Breast epithelium (tissue), 4 donors: Measurements from ENCODE around the gene YPEL1. TPM values are rescaled to one million over a fixed set of nuclear protein-coding genes. Genes with fewer than 3 reads are reported as not detected.
"Not testable (repeated sequence)": the region's sequence is repeated elsewhere in the genome, so short reads cannot be mapped to it uniquely, and the experiment has no call there.

Experiments
- DNase-seq, 2 donors: peaks; one replicate each; pipeline ENCODE4 v3.0.0-alpha.2; 2019; ENCODE audit warnings: low spot score in 2 of 2
- H3K27ac ChIP-seq, 2 donors: fragments of 200-600 bp; sonication (generic) in 1 of 2; one replicate each; pipeline ENCODE4 v1.5.1; 2016 to 2019; ENCODE audit warnings: mild to moderate bottlenecking in 1 of 2
- H3K27me3 ChIP-seq, 2 donors: fragments of 200-600 bp; sonication (generic) in 1 of 2; one replicate each; pipeline versions ENCODE4 v1.5.1 to v1.6.0; 2017 to 2019; ENCODE audit warnings: control low read depth in 1 of 2, mild to moderate bottlenecking in 1 of 2
- H3K36me3 ChIP-seq: fragments of 200-600 bp; one replicate; pipeline ENCODE4 v1.5.1; 2019
- H3K4me1 ChIP-seq, 2 donors: fragments of 200-600 bp; sonication (generic); one replicate each; pipeline ENCODE4 v1.5.1; 2016 to 2019; ENCODE audit warnings: control low read depth in 1 of 2
- H3K4me3 ChIP-seq, 3 donors: fragments of 200-600 bp; sonication (generic); 1 replicate in 2 of 3; 2 replicates in 1 of 3; pipeline ENCODE4 v1.5.1; 2016 to 2019; ENCODE audit warnings: mild to moderate bottlenecking in 3 of 3, moderate library complexity in 2 of 3
- H3K9me3 ChIP-seq, 2 donors: fragments of 200-600 bp; sonication (generic) in 1 of 2; one replicate each; pipeline ENCODE4 v1.5.1; 2016 to 2019; ENCODE audit warnings: control low read depth in 1 of 2
- POLR2A ChIP-seq: fragments of 450-650 bp; IDR thresholded peaks from one replicate; pipeline ENCODE4 v1.6.1; 2016; ENCODE audit warnings: antibody characterized with exemption, mild to moderate bottlenecking, moderate library complexity
- POLR2AphosphoS5 ChIP-seq, 3 donors: sonication (generic); formaldehyde crosslinking; IDR thresholded peaks; one replicate each; pipeline ENCODE4 v1.6.1; 2017; ENCODE audit warnings: antibody characterized with exemption in 3 of 3
- intact Hi-C: fragments of 100-400 bp; cut with DNase I; formaldehyde crosslinking; loops from one replicate; pipeline ENCODE4 v1.15.1; 2023; ENCODE audit warnings: low total_unique reads
- total RNA-seq, 3 donors: library from RNA; depleted of rRNA; stranded (reverse); fragments of >200 nt; gene quantifications; one replicate each; pipeline ENCODE4 v1.1.0, GENCODE V29; 2016
- TF ChIP-seq, protein P1 (sequence below), 3 donors: fragments of 450-650 bp; IDR thresholded peaks; one replicate each; pipeline ENCODE4 v1.5.1; 2016 to 2017; ENCODE audit warnings: antibody characterized with exemption in 3 of 3, mild to moderate bottlenecking in 3 of 3, moderate library complexity in 3 of 3

Gene YPEL1
- total RNA-seq, 3 donors from 2014 or later = 7.8 to 8.5 (median 7.9) TPM

DNA sequence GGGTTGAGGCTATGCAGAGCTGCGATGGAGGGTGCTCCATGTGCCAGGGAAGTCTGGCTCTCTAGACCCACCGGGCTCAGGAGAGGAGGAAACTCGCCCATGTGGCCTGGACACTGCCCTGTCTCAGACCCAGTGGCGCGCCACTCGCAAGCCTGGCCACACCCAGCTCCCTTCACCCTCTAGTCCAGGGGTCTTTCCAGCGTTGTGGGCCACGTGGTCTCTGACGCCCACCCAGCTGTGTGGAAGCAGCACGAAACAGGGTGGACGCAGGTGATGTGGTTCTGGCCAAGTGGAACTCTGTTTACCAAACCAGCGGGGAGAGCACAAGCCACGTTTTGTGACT, 41.6 kb downstream of the YPEL1 start:
- H3K27ac ChIP-seq = no peak overlapping the region
- H3K9me3 ChIP-seq = no peaks in the 10 kb centered on the region
- no peaks in the 10 kb centered on the region for H3K36me3 ChIP-seq
- no peak overlapping the region for H3K4me3 ChIP-seq
- no peaks in the 10 kb centered on the region for H3K27me3 ChIP-seq
- TF ChIP-seq, protein P1, sequence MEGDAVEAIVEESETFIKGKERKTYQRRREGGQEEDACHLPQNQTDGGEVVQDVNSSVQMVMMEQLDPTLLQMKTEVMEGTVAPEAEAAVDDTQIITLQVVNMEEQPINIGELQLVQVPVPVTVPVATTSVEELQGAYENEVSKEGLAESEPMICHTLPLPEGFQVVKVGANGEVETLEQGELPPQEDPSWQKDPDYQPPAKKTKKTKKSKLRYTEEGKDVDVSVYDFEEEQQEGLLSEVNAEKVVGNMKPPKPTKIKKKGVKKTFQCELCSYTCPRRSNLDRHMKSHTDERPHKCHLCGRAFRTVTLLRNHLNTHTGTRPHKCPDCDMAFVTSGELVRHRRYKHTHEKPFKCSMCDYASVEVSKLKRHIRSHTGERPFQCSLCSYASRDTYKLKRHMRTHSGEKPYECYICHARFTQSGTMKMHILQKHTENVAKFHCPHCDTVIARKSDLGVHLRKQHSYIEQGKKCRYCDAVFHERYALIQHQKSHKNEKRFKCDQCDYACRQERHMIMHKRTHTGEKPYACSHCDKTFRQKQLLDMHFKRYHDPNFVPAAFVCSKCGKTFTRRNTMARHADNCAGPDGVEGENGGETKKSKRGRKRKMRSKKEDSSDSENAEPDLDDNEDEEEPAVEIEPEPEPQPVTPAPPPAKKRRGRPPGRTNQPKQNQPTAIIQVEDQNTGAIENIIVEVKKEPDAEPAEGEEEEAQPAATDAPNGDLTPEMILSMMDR (IDR thresholded peaks at IDR 0.05) = no peak
- TF ChIP-seq POLR2AphosphoS5 (IDR thresholded peaks at IDR 0.05) (no peak), POLR2A (no peak)
- DNase-seq = no peak
- H3K4me1 ChIP-seq = no peaks in the 10 kb centered on the region
- intact Hi-C loops = no loop called here

GRCh38 chr22:21693333-21693998, 42.1 kb downstream of the YPEL1 start:
- H3K4me1 ChIP-seq = no peaks in the 10 kb centered on the region
- no peaks in the 10 kb centered on the region for H3K27me3 ChIP-seq
- H3K27ac ChIP-seq = no peak overlapping the region
- intact Hi-C loops = no loop called here
- TF ChIP-seq POLR2AphosphoS5 (IDR thresholded peaks at IDR 0.05) = no peak
- TF ChIP-seq, protein P1 (IDR thresholded peaks at IDR 0.05) = no peak
- H3K9me3 ChIP-seq = no peaks in the 10 kb centered on the region
- DNase-seq = no peak
- H3K4me3 ChIP-seq = no peak overlapping the region
- no peaks in the 10 kb centered on the region for H3K36me3 ChIP-seq

DNA sequence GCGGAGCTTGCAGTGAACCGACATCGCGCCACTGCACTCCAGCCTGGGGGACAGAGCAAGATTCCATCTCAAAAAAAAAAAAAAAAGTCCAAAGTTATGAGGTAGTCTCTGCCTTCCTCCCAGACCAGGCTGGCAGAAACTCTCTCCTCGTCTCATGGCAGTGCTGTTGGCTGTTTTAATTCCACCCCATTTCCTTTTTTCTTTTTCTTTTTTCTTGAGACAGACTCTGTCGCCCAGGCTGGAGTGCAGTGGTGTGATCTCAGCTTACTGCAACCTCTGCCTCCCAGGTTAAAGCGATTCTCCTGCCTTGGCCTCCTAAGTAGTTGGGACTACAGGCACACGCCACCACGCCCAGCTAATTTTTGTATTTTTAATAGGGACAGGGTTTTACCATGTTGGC, 42.7 kb downstream of the YPEL1 start:
- intact Hi-C loops, H3K36me3 ChIP-seq: not testable (repeated sequence)

DNA sequence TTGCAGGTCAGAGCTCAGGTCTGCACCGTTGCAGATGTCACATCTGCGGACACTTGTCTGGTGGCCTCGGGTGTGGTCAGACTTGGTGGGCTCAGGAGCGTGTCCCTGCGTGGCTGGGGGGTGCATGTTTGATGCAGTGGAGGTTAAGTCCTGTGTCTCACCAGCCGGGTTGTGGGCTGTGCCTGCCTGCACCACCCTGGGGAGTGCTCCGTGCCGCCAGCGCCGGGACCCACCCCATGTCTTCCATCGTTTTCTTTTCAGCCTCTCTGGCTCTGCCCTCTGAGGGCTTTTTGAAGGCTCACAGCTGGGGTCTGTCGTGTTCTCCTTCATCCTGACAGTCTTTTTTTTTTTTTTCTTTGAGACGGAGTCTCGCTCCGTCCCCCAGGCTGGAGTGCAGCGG, 43.8 kb downstream of the YPEL1 start:
- H3K27me3 ChIP-seq = no peaks in the 10 kb centered on the region
- no peak overlapping the region for H3K4me3 ChIP-seq
- intact Hi-C loops = no loop called here
- DNase-seq = no peak
- H3K36me3 ChIP-seq = no peaks in the 10 kb centered on the region
- no peak for TF ChIP-seq POLR2AphosphoS5 (IDR thresholded peaks at IDR 0.05)
- TF ChIP-seq POLR2A = no peak
- TF ChIP-seq, protein P1 (IDR thresholded peaks at IDR 0.05) = no peak
- no peaks in the 10 kb centered on the region for H3K9me3 ChIP-seq
- H3K4me1 ChIP-seq = no peaks in the 10 kb centered on the region
- H3K27ac ChIP-seq = no peak overlapping the region

More for the DNA sequence above, 42.7 kb downstream of the YPEL1 start:
- H3K27ac ChIP-seq, DNase-seq, H3K4me3 ChIP-seq, H3K4me1 ChIP-seq, H3K9me3 ChIP-seq, H3K27me3 ChIP-seq: not testable (repeated sequence)

DNA sequence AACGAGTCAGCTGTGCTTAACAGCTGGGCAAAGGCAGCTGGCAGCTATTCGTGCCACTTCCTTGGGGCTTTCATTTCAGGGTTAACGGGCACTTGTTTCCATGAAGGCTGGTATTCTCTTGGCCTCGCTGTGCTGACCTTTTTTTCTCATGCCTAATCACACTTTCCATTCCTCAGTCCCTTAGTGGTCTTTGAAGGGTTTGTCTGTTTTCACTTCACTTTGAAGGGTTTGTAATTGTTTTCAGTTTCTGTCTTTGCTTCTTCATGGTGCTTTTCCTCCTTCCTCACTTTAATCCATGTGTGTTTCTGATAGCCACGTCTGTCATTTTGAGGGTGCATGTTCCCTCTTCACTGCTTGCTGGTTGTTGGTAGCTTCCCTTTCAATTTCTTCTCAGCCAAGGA, 45.2 kb downstream of the YPEL1 start:
- H3K36me3 ChIP-seq = no peaks in the 10 kb centered on the region
- no peaks in the 10 kb centered on the region for H3K9me3 ChIP-seq
- no peak for DNase-seq
- H3K4me1 ChIP-seq = no peaks in the 10 kb centered on the region
- H3K27me3 ChIP-seq = no peaks in the 10 kb centered on the region
- no peak overlapping the region for H3K27ac ChIP-seq
- H3K4me3 ChIP-seq = no peak overlapping the region
- TF ChIP-seq POLR2AphosphoS5 (IDR thresholded peaks at IDR 0.05) (no peak), POLR2A (no peak)
- TF ChIP-seq, protein P1 (IDR thresholded peaks at IDR 0.05) = no peak
- intact Hi-C loops = no loop called here
